ENCODE data around the gene ESD.
"Not testable (repeated sequence)": the region's sequence is repeated elsewhere in the genome, so short reads cannot be mapped to it uniquely, and the experiment has no call there.

The ESD gene

DNA sequence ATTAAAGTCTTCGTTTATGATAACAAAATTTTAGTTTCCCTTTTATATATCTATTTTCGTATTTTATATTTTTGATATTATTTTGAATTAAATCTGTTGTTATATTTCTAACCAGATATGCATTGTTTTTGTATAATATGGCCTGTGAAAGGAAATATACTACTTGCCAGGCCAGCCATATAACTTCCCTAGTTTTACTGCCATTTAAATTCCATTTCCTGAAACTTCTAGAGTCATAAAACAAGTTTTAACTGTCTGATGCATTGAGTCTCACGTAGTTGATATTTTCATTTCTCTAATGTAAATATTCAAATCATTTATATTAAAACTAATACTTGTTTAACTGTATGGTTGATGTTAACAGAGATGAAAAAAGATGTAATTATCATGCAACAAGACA is 13.5 kb downstream of the ESD start:
- DNase-seq = no peak

DNA sequence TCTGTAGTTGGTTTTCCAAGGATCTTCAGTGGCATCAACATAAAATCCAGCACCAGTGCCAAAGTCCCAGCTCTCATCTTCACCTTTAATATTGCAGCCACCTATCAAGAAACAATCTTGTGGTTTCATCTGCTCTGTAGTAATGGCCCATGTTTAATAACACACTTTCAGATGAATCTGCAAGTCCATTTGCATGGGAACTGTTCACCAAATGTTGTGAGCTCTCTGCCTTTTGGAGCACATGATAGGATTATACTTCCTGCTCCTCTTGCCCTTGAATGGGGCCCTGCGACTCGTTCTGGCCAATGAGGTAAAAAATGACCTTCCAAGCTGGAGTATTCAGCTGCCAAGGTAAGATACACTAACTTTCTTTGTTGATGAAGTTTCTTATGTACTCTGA is 14.3 kb downstream of the ESD start:
- DNase-seq = no peak

DNA sequence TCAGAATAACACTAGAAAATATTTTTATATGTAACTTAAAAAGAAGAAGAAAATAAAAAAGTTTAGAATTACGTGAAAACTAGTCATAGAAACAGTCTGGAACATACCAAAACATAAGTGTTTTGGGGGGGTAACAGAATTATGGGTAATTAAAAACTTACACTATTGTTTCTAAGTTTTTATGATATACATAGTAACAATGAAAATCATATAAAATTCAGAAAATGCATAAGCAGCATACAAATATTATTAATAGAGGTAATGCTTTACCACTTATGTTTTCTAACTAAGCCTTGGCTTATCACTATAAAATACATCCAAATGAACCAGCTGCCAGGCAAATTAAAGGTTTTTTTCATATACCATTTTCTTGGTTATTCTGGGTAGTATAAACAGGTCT is 14.9 kb downstream of the ESD start:
- DNase-seq = no peak

DNA sequence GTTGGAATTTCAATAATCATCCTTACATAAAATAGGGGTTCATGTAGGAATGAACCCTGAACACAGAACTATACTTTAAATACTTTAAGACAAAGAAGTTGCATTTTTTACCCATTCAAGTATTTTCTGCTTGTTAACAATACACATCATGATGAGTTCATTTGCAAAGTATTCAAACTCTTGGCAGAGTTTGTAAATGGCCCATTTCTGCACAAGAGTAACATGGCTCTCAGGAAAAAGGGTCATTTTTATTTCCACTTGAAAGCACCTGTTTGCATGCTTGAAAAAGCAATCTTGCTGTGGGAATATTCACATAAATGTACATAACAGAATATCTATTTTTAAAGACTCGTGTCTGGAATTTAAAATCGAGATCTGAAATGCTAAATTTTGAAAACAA is 18.1 kb downstream of the ESD start:
- DNase-seq = no peak

DNA sequence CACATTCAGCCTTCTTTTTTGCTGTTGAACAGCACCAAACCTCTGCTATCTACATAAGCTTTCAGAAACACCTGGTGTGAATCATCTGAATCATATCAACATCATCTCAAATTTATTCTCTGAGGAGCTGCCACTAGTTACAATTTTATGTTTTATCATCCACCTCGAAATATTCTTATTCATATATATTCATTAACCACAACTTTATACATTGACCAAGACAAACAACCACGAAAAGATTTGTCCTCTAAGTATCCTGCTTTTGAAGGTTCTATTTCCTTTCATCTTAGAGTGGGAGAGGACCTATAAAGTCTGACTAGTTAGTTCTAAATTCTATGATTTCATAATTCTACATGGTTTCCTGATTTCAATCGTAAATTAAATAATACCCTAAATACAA is 18.9 kb downstream of the ESD start:
- no peak for DNase-seq

DNA sequence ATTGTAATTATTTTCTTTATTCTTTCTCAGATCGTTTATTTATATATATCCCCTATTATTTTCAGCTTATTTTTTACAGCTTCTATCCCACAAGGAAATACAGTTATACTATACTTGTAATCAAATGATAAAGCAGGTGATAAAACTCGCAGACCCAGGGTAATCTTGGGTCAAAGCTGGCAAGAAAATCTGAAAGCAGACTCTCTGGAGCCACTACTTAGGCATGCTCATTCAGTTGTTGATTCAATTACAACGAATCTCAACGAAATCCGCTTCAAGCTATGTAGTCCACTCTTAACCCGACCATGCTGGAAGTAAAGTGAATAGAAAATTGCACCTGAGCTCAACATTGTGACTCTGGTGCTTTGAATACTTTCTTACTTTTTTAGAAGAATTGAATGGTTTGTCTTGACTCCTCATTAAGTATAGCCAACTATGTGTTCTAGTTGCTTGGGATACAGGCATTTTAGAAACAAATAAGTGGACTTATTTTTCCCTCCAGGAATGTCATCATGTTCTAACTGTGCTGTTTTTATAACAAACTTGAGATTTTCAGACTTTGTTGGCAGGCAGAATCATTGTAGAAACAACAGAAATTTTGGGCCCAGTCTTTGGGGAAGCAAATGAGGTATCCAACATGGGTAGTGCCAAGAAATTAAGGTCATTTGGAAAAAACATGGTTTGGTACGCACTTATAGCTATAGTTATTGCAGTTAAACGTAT is 21.4 kb downstream of the ESD start:
- DNase-seq = no peak

DNA sequence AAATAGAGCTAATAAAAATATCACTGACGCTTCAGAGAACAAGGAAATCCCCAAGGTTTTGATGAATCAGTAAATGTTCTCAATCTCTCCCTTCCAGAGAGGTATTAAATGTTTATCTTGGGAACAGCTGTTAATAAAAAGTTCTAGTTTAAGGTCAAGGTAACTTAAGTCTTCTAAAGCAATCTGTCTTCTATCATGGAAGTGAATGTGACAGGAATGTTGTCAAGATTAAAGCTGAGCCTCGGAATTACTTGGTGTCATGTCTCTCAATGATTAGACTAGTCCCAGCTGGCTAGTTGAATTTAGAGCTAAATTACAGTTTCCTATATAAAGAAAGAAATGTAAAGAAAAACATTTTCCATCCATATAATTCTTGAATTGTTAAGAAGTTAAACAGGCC is 23.4 kb downstream of the ESD start:
- no peak for DNase-seq

DNA sequence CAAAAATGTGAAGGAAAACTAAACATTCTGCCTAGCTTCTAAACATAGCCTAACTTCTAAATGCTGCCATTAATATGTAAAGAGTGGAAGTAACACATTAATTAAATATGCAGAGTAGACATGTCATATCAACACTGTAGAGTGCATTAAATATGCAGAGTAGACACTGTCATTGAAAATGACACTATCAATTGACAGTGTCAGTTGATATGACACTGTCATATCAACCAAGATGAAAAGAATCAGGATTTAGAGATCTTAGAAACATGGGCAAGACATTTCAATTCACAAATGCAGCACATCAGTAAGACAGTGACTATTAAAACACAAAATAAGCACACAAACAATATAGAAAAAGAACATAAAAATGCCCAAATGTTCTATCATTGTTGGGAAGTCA is 25.3 kb downstream of the ESD start:
- DNase-seq = no peak

DNA sequence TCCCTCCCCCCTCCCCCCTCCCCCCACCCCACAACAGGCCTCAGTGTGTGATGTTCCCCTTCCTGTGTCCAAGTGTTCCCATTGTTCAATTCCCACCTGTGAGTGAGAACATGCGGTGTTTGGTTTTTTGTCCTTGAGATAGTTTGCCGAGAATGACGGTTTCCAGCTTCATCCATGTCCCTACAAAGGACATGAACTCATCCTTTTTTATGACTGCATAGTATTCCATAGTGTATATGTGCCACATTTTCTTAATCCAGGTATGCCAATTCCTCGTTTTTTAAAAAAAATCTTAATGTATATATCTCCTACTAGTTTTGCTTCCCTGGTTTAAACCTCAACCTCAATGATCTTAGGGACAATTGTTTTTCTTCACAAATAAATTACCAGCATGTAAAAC is 27.0 kb downstream of the ESD start:
- DNase-seq = not testable (repeated sequence)

DNA sequence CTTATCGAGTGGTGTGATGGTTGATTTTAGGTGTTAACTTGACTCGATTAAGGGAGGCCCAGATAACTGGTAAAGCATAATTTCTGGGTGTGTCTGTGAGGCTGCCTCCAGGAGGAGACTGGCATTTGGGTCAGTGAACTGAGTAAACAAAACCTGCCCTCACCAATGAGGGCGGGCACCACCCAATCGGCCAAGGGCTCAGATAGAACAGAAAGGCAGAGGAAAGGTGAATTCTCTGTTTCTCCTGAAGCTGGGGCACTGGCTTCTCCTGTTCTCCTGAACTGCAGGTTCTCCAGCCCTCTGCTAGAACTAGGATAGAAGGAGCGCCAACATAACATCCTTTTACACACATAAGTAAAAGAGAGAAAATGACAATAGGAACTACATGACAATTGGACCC is 35.1 kb downstream of the ESD start:
- DNase-seq = no peak

DNA sequence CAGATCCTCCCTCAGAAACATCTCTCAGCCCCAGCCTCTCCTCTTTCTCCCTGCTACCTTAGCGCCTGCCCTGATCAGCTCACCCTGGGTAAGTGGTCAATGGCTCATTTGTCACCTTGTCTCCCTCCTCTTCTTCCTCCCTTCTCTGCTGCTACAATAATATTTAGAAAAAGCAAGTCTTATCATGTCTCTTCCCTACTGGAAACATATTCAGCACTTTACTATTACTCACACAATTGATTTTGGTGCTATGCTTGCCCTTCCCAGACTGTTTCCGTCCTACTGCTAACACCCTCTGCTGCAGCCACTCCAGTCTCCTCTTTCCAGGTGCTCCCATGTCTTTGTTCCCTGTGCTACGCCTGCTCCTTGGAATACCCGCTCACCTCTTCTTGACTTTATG is 35.8 kb downstream of the ESD start:
- DNase-seq = no peak

DNA sequence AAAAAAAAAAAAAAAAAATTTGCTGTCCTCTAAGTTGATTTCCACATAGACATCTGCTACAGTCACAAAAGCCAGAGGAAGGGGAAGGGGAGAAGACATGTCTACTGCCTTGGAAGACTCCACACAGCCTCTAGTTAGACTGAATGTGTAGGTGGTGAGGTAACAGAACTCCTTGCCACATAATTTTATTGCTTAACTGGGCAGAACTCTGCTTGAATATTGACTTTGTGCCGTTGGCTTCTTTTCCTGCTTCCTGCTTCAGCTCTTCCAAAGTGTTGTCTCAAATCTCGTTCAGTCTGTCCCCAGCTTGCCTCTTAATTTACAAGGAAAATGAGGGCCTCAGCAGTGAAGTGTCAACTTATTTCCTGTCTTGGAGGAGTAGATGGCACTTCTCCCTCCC is 37.1 kb downstream of the ESD start:
- DNase-seq = no peak

DNA sequence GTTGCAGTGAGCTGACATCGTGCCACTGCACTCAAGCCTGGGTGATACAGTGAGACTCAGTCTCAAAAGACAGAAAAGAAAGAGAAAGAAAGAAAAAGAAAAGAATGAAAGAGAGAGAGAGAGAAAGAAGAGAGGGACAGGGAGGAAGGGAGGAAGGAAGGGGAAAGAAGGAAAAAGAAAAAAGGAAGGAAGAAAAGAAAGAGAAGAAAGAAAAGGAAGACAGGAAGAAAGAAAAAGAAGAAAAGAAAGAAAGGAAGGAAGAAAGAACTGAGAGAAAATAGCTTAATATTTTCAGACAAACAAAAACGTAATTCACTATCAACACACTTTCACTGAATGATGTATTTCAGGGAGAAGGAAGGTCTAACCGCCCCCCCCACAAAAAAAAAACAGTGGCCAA is 39.3 kb downstream of the ESD start:
- no peak for DNase-seq

DNA sequence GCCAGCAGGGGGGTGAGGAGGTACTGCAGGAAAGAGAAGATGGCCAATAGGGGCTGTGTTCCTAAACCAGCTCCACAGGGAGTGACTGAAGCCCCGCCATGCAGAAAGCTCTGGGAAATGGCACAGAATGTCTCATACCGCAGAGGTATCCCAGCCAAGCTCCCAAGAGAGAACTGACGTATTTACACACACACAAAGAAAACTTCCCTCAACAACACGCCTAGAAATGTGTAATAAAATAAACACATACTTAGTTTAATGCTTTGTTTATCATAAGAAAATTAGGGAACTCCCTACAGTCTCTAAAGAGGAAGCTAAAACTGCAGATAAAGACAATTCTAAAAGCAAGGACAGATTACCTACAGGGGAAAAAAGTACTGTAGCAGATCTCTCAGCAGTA is 40.0 kb downstream of the ESD start:
- no peak for DNase-seq

DNA sequence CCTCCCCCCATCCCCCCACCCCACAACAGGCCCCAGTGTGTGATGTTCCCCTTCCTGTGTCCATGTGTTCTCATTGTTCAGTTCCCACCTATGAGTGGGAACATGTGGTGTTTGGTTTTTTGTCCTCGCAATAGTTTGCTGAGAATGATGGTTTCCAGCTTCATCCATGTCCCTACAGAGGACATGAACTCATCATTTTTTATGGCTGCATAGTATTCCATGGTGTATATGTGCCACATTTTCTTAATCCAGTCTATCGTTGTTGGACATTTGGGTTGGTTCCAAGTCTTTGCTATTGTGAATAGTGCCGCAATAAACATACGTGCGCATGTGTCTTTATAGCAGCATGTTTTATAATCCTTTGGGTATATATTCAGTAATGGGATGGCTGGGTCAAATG is 41.5 kb downstream of the ESD start:
- not testable (repeated sequence) for DNase-seq

DNA sequence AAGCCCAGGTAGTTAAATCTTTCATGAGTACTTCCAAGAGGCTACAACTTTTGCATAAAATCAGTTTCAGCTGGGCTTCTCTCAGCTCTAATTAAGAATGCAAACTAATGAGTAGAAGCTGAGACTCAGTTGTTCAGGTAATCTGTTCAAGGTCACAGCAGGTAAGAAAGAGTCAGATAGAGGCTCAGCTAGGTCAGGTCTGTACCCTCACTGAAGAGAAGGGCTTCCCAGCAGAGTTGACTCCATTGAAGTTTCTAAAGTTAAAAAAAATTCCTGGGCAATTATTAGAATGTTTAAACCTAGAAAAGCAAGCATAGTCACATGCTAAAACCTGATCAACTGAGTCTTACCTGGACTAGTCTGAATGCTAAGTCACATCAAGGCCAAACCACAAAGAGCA is 42.1 kb downstream of the ESD start:
- DNase-seq = no peak

DNA sequence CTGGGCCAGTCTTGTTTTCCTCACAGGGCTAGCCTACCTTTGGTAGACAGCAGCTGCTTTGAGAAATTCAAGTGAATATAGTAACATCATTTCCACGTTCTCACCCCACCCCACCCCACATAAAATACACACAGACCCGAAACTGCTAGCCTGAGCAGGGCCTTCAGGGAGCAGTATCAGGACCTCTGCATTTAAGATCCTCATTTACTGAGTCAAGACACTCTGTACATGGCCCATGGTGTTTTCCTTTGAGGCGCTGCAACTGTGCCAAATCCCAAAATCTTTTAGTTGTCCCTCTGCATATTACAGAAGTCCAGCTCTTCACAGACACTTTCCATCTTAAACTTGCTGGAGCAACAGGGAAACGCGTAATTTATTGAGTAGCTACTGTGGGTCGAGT is 43.0 kb downstream of the ESD start:
- no peak for DNase-seq

DNA sequence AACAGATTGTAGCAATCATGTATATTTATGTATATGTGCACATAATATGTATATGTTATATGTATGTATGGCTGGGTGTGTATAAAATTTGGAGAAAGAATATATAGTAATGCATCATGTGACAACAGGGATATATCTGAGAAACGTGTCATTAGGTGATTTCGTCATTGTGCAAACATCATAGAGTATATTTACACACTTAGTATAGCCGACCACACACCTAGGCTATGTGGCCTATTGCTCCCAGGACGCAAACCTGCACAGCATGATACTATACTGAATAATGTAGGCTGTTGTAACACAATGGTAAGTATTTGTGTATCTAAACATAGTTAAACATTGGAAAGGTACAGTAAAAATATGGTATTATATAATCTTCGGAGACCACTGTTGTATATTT is 43.8 kb downstream of the ESD start:
- DNase-seq = no peak

DNA sequence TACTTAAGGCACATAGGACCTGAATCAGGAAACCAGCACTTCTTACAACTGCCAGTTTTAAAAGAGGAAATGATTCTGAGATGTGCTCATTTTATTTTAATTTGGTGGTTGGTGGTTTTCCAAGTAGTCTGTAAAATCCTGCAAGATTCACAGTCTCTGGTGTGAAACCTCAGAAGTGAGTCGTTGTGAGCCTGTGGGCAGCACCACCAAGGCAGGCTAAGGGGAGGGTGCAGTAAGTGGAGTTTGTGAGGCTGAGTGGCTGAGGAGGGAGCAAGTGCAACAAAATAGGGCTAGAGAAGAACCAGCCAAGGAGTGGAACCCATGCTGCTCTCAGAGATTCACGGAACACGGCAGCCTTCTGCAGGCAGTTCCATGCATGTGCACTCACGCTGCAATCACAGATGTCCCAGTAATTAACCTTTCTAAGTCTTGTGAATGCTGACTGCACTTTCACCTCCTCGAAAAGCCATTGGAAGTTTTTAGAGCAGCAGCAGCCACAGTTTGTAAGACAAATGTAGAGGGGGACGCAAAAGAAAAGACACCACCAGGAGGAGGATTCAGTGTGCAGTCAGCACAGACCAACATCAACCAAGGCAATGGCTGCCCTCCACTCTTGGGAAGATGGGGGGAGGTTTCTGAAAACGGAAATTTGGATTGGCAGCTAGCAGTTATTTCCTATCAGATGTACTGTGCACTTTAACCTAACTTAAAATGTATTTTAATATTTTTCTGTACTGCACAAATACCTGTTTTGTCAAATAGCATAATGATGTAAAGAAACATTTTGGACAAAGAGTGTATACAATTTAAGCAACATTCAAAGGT is 44.9 kb downstream of the ESD start:
- DNase-seq = peak; percentile 64 to 70

DNA sequence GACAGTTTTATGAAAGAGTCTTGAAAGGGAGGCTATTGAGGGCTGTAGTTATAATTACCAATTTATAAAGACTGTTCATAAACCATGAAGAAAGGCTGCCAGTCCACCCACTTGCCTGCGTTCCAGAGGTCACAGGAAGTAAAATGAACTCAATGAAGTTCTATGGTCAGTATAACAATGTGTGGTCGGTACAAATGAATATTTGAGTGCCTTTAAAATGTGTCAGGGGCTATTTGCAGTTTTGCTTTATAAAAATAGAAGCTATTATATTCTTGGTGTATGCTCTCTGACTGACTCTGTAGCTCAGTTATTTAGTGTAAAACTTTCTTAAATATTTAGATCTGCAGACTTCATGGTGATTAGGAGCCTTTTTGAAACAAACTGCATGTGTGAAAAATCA is 47.0 kb downstream of the ESD start:
- no peak for DNase-seq

DNA sequence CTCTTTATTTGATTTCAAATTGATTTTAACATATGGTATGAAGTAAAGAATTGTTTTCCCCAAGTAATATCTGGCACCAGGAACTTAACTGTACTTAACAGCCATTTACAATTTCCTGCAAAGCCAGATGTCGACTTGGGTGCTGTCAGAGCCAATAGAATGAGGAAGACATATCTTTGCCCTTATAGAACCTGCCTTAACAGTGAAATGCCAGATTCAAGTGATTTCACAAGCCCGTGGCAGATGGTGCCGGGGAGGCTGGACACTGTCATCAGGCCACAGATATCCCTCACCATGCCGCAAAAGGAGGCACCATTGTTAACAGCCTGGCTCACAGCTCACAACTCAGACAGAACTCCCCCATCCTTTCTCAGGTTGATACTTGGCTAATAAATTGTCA is 48.7 kb downstream of the ESD start:
- DNase-seq = no peak

DNA sequence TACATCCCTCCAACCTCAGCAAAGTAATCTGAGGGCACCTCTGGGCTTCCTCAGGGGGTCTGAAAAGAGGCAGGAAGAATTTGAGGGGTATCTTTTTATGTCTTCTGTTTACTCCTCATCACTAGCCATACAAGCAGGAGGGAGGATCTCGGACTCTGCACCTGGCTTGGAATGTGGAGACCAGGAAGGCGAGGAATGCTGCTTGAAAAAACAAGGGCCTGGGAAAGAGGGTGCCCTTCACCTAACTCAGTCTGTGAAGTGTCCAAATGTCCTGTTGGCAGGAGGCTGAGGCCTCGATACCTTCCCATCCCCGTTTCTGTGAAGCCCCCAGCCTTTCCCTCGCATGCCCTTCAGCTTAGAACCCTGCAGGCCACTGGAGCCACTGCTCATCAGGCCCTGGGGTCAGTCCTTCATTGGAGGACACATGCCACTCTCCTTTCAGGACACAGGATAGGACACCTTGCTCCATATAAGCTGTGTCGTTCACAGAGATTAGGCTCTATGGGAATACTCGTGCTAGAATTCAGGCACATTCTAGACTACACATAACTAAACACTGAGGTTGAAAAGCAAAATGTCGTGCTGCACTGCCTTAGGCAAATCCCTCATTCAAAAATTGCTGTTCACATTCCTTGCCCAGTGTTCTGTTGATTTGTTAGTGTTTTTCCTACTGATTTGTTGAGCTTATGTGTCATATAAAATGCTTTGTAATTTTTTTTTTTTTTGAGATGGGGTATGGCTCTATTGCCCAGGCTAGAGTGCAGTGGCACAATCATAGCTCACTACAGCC is 49.7 kb downstream of the ESD start:
- no peak for DNase-seq

DNA sequence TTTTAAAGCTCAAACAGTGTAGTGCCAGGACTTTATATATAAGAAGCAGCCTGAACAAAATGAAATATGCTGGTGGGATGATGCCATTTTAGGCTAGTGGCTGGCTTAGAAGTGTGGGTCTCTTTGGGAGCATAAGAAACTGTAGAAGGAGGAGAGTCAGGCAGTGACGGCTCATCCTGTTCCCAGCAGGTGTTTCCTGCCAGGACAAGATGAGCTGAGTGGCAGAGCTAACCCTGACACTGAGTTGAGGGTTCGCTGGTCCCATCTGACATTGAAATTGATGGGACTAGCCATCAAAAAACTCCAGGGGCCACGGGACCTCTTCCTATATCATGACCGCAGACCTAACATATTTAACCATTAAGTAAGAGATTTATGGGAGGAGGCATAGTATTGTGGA is 51.3 kb downstream of the ESD start:
- DNase-seq = no peak

DNA sequence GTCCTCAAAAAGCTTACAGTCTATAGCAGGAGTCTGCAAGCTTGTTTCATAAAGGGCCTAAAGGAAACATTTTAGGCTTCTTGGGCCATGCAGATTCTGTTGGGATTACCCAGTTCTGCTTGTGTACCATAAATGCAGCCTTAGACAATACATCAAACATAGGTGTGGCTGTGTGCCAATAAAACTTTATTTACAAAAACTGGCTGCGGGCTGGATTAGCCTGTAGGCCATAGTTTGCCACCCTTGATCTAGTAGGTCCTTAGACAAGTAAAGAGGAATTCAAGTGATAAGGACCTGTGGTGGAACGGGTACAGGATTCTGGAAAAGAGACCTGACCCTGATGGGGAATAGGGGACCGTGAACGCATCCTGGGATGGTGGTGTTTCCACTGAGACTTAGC is 51.9 kb downstream of the ESD start:
- DNase-seq = no peak
